Stimulated activated CD4-positive, alpha-beta T cell treated with anti-CD3 and anti-CD28 coated beads, Interleukin-1b, Interleukin-23, amount 100 ng/mL, for 4 hours (primary cell): ENCODE results near the gene NT5E.
"Not testable (repeated sequence)": the region's sequence is repeated elsewhere in the genome, so short reads cannot be mapped to it uniquely, and the experiment has no call there.

Experiments
- DNase-seq, 2 donors: peaks; one replicate each; pipeline ENCODE4 v3.0.0-alpha.2; 2020; ENCODE audit warnings: low read depth in 2 of 2

Gene NT5E

DNA sequence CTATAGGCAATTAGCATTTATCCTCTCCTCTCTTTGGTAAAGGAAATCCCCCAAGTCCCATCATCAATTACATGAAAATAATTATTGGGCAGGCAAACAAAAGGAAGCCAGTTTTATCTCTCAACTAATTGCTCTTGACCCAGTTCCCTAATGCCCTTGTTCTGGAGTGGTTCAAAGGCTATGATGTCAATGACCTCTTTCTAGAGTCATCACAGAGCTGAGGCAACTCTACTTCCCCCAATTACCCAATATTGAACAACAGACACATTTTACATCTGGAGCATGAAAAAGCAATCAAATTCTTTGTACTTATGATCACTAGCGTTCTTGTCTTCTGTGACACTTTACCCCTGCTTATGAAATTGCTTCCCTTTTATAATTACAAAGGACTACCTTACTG lies 43.5 kb downstream of the NT5E start:
- DNase-seq = no peak

DNA sequence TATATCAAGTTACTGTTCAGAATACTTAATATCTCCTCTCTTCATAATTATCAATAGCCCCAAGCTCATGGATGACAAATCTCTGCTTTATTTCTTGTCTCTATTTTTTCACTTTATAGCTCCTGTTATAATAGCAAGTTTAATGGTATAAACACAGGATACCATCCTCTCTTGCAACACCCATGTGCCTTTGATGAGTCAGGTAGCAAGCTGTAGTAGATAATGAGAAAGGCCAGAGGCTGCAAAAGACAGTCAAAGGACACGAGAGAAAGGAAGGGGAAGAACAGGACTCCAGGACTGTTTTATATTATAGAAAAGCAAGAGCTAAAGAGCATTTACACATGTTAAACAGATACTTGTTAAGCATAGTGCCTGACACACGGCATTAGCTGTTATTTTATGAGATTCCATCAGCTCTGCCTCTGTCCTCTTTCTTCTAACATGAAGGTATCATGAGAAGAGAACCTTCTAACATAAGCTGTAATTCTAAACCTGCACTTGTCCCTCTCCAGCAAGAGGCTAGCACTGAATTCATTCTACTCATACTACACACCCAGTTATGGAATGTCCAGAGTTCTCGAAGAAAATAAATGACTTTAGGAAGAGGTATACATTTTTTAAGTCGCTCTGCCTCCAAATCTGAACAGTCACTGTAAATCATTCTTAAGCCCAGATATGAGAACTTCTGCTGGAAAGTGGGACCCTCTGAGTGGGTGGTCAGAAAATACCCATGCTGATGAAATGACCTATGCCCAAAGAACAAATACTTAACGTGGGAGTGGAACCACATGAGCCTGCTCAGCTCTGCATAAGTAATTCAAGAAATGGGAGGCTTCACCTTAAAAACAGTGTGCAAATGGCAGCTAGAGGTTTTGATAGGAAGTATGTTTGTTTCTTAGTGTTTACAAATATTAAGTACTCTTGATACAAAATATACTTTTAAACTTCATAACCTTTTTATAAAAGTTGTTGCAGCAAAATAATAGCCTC lies 45.0 kb downstream of the NT5E start:
- DNase-seq = no peak

DNA sequence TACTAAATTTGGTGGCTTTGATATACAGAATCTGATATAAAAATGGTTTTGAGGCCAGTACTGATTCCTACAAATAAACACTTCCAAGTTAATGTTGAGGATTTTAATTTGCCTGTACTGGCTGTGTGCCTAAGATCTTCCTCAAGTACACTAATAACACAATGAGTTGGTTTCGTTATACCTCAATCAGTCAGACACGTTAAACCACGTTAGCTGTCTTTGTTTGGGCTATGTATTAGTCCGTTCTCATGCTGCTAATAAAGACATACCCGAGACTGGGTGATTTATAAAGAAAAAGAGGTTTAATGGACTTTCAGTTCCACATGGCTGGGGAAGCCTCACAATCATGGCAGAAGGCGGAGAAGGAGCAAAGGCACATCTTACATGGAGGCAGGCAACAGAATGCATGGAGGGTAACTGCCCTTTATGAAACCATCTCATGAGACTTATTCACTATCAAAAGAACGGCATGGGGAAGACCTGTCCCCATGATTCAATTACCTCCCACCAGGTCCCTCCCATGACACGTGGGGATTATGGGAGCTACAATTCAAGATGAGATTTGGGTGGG lies 46.2 kb downstream of the NT5E start:
- no peak for DNase-seq

DNA sequence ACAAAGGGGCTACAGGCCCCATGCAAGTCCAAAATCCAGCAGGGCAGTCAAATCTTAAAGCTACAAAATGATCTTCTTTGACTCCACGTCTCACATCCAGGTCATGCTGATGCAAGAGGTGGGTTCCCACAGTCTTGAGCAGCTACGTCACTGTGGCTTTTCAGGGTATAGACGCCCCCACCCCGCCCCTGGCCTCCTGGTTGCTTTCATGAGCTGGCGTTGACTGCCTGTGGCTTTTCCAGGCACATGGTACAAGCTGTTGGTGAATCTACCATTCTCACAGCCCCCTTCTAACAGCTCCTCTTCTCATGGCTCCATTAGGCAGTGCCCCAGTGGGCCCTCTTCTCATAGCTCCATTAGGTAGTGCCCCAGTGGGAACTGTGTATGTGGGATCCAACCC lies 47.0 kb downstream of the NT5E start:
- DNase-seq = no peak

DNA sequence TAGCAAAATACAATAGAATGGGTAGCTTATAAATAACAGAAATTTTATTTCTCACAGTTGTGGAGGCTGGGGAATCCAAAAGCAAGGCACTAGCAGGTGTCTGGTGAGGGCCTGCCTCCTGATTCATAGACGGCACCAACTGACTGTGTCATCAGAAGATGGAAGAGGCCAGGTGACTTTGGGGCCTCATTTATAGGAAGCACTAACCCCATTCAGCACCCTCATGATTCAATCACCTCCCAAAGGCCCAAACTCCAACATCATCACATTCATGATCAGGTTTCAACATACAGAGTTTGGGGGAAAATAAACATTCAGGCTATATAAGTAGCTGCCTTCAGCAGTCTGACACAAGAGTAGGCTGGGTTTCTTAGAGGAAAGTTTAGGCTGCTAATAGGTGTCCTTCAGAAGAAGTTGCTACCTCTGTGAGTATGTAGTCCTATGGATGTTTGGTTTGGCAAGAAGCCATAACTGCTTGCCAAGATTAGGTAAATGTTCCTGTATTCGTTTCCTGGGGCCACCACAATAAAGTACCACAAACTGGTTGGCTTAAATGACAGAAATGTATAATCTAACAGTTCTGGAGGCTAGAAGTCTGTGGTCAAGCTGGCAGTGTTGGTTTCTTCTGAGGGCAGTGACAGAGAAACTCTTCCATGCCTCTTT lies 48.8 kb downstream of the NT5E start:
- DNase-seq = no peak

- no peak for DNase-seq
Measured at GRCh38 chr6:85506441-85507093, 56.7 kb downstream of the NT5E start.

- no peak for DNase-seq
Measured at GRCh38 chr6:85516168-85516567, 66.3 kb downstream of the NT5E start.

- not testable (repeated sequence) for DNase-seq
Measured at GRCh38 chr6:85524281-85524680, 74.4 kb downstream of the NT5E start.

DNA sequence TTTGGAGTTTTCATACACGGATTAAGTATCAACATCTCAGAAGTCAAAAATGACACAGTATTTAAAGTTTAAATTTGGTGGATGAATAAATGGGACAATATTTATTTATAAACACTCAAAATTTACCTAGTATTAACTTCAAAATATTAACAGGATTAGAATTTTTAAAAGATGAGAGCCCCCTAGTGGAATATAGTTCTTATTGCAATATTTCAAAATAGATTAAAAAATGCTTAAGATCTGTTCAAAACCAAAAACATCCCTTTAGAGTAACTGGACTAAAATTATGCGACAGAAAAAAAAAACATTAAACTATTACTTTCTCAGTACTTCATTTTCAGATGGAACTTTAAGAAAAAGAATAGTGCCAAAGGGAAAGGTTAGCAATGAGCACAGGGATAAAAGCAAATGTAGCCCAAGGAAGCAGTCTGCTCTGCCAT lies 87.2 kb downstream of the NT5E start:
- DNase-seq = no peak

GRCh38 chr6:85544776-85545175 lies 94.9 kb downstream of the NT5E start:
- DNase-seq = no peak
